GM19099 (cell line): ENCODE data around the gene UBR4.

Experiments used
- POLR2A ChIP-seq: IDR thresholded peaks from 3 replicates; pipeline ENCODE4 v1.6.1; 2011; ENCODE audit warnings: low read depth; ENCODE audit not compliant: insufficient read length; ENCODE audit errors: extremely low read depth

UBR4 gene

GRCh38 chr1:19067912-19068638, 142.0 kb downstream of the UBR4 start:
- TF ChIP-seq POLR2A, result no peak

- no peak for TF ChIP-seq POLR2A
These were observed 142.7 kb downstream of the UBR4 start for GRCh38 chr1:19067182-19067911.

GRCh38 chr1:19066874-19067181, 143.2 kb downstream of the UBR4 start:
- TF ChIP-seq POLR2A, result no peak

- TF ChIP-seq POLR2A, result no peak
These were observed 143.7 kb downstream of the UBR4 start for GRCh38 chr1:19066248-19066873.

GRCh38 chr1:19065526-19066247, 144.4 kb downstream of the UBR4 start:
- no peak for TF ChIP-seq POLR2A

GRCh38 chr1:19064906-19065450, 145.1 kb downstream of the UBR4 start:
- no peak for TF ChIP-seq POLR2A

- no peak for TF ChIP-seq POLR2A
These were observed 146.9 kb downstream of the UBR4 start for GRCh38 chr1:19063122-19063521.

- no peak for TF ChIP-seq POLR2A
These were observed 147.6 kb downstream of the UBR4 start for GRCh38 chr1:19062258-19063029.

- TF ChIP-seq POLR2A, result no peak
These were observed 148.3 kb downstream of the UBR4 start for GRCh38 chr1:19061798-19062197.

- no peak for TF ChIP-seq POLR2A
These were observed 148.7 kb downstream of the UBR4 start for GRCh38 chr1:19061343-19061742.

GRCh38 chr1:19059773-19060172, 150.3 kb downstream of the UBR4 start:
- no peak for TF ChIP-seq POLR2A

GRCh38 chr1:19058476-19058797, 151.6 kb downstream of the UBR4 start:
- TF ChIP-seq POLR2A, result no peak

- TF ChIP-seq POLR2A, result no peak
These were observed 152.1 kb downstream of the UBR4 start for GRCh38 chr1:19057784-19058475.

- no peak for TF ChIP-seq POLR2A
These were observed 152.8 kb downstream of the UBR4 start for GRCh38 chr1:19057182-19057779.
